ENCODE data around the gene DPYSL3.

DPYSL3 gene

GRCh38 chr5:147481874-147482705, 27.8 kb downstream of the DPYSL3 start:
- no peak overlapping the region for H3K4me3 ChIP-seq (ENCODE audit: low read length)
- no peak for DNase-seq (ENCODE audit: low read depth, low spot score)

GRCh38 chr5:147481376-147481775, 28.5 kb downstream of the DPYSL3 start:
- no peak overlapping the region for H3K4me3 ChIP-seq (ENCODE audit: low read length)
- DNase-seq (ENCODE audit: low read depth, low spot score): no peak

- no peak for DNase-seq (ENCODE audit: low read depth, low spot score)
Measured at GRCh38 chr5:147479949-147480348, 29.9 kb downstream of the DPYSL3 start.

GRCh38 chr5:147479444-147479843, 30.4 kb downstream of the DPYSL3 start:
- peak; percentile 79 for DNase-seq (ENCODE audit: low read depth, low spot score)
- H3K4me3 ChIP-seq (ENCODE audit: low read length): no peak overlapping the region

More at GRCh38 chr5:147479949-147480348, 29.9 kb downstream of the DPYSL3 start:
- no peak overlapping the region for H3K4me3 ChIP-seq (ENCODE audit: low read length)

GRCh38 chr5:147474140-147474539, 35.7 kb downstream of the DPYSL3 start:
- no peak for DNase-seq (ENCODE audit: low read depth, low spot score)
- H3K4me3 ChIP-seq (ENCODE audit: low read length): no peak overlapping the region

GRCh38 chr5:147472664-147473475, 37.0 kb downstream of the DPYSL3 start:
- DNase-seq (ENCODE audit: low read depth, low spot score): no peak
- H3K4me3 ChIP-seq (ENCODE audit: low read length): no peak overlapping the region

GRCh38 chr5:147467973-147468508, 41.8 kb downstream of the DPYSL3 start:
- H3K4me3 ChIP-seq (ENCODE audit: low read length): no peak overlapping the region
- DNase-seq (ENCODE audit: low read depth, low spot score): no peak

GRCh38 chr5:147466360-147466980, 43.4 kb downstream of the DPYSL3 start:
- no peak for DNase-seq (ENCODE audit: low read depth, low spot score)
- H3K4me3 ChIP-seq (ENCODE audit: low read length): no peak overlapping the region

GRCh38 chr5:147465747-147466146, 44.1 kb downstream of the DPYSL3 start:
- DNase-seq (ENCODE audit: low read depth, low spot score): no peak
- H3K4me3 ChIP-seq (ENCODE audit: low read length): no peak overlapping the region

GRCh38 chr5:147464211-147464610, 45.7 kb downstream of the DPYSL3 start:
- peak; percentile 35 for DNase-seq (ENCODE audit: low read depth, low spot score)
- no peak overlapping the region for H3K4me3 ChIP-seq (ENCODE audit: low read length)

- no peak for DNase-seq (ENCODE audit: low read depth, low spot score)
Measured at GRCh38 chr5:147461915-147462314, 48.0 kb downstream of the DPYSL3 start.

GRCh38 chr5:147460380-147460779, 49.5 kb downstream of the DPYSL3 start:
- no peak overlapping the region for H3K4me3 ChIP-seq (ENCODE audit: low read length)
- DNase-seq (ENCODE audit: low read depth, low spot score): no peak

More at GRCh38 chr5:147461915-147462314, 48.0 kb downstream of the DPYSL3 start:
- no peak overlapping the region for H3K4me3 ChIP-seq (ENCODE audit: low read length)

- DNase-seq (ENCODE audit: low read depth, low spot score): no peak
- H3K4me3 ChIP-seq (ENCODE audit: low read length): no peak overlapping the region
Measured at GRCh38 chr5:147458581-147458980, 51.3 kb downstream of the DPYSL3 start.

GRCh38 chr5:147455822-147456450, 53.9 kb downstream of the DPYSL3 start:
- no peak for DNase-seq (ENCODE audit: low read depth, low spot score)
- no peak overlapping the region for H3K4me3 ChIP-seq (ENCODE audit: low read length)

- peak; percentile 5 for DNase-seq (ENCODE audit: low read depth, low spot score)
Measured at GRCh38 chr5:147454996-147455677, 54.7 kb downstream of the DPYSL3 start.

GRCh38 chr5:147453875-147454814, 55.7 kb downstream of the DPYSL3 start:
- peak; percentile 44 for DNase-seq (ENCODE audit: low read depth, low spot score)
- peak overlapping the region; percentile 50 for H3K4me3 ChIP-seq (ENCODE audit: low read length)

More at GRCh38 chr5:147454996-147455677, 54.7 kb downstream of the DPYSL3 start:
- no peak overlapping the region for H3K4me3 ChIP-seq (ENCODE audit: low read length)

GRCh38 chr5:147452165-147452811, 57.6 kb downstream of the DPYSL3 start:
- no peak overlapping the region for H3K4me3 ChIP-seq (ENCODE audit: low read length)
- no peak for DNase-seq (ENCODE audit: low read depth, low spot score)
